Skeletal muscle satellite cell (primary cell): ENCODE measurements around the gene TLCD4. TPM values are rescaled to one million over a fixed set of nuclear protein-coding genes. Genes with fewer than 3 reads are reported as not detected.

Experiments
- small RNA-seq: library from RNA; depleted of rRNA; stranded (forward); fragments of <200 nt; gene quantifications from one replicate; pipeline ENCODE3, GENCODE V24; 2012

Gene TLCD4

Small RNA genes lying within 50 kb of the gene (small RNA-seq; reads per million reads assigned to genes)
- gene RF00019 = not detected
